ENCODE measurements around the gene WARS2. TPM values are rescaled to one million over a fixed set of nuclear protein-coding genes. Genes with fewer than 3 reads are reported as not detected.

The WARS2 gene
- total and polyA plus RNA-seq, 2 of the 8 experiments (the other 6 are each of a cell fraction or from before 2014, with no cell fraction given) = 4.3 to 12.9 TPM

DNA sequence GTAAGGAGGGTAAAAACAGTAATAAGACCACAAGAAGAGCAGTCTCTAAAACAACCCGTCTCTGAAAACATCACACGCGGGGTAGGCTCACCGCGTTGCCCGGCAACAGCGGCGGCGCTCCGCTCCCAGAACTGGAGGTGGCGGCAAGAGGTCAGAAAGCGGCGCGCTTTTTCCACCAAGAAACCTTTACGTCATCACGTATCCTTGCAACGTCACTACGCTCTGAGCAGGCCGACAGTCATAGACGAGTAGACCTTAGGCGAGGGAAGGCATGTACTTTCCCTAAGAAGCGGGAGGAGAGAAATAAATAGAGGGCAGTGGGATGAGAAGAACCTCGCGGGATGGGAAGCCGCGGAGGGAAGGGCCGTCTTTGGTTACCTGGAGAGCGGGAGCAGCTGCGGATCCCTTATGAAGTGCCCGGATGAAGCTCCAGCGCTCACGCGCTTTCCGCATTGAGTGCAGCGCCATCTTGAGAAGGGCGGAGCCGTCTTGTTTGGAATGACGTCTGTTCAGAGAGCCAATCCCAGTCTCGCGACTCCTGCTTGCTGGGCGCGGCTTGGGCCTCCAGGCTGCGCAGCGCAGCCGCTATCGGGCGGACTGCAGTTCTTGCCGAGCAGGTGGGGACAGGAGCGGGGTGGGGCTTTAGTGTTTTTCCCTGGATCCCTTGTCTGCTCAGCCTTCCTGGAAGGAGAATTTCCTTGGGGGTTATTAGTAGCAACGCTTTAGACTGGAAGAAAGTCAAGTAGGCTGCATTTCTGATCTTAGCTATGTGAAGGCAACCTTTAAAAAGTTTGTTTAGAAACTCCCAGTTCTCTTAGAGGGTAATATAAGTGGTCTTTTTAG lies at the start of gene WARS2 (continued):
- TF ChIP-seq, protein P1, sequence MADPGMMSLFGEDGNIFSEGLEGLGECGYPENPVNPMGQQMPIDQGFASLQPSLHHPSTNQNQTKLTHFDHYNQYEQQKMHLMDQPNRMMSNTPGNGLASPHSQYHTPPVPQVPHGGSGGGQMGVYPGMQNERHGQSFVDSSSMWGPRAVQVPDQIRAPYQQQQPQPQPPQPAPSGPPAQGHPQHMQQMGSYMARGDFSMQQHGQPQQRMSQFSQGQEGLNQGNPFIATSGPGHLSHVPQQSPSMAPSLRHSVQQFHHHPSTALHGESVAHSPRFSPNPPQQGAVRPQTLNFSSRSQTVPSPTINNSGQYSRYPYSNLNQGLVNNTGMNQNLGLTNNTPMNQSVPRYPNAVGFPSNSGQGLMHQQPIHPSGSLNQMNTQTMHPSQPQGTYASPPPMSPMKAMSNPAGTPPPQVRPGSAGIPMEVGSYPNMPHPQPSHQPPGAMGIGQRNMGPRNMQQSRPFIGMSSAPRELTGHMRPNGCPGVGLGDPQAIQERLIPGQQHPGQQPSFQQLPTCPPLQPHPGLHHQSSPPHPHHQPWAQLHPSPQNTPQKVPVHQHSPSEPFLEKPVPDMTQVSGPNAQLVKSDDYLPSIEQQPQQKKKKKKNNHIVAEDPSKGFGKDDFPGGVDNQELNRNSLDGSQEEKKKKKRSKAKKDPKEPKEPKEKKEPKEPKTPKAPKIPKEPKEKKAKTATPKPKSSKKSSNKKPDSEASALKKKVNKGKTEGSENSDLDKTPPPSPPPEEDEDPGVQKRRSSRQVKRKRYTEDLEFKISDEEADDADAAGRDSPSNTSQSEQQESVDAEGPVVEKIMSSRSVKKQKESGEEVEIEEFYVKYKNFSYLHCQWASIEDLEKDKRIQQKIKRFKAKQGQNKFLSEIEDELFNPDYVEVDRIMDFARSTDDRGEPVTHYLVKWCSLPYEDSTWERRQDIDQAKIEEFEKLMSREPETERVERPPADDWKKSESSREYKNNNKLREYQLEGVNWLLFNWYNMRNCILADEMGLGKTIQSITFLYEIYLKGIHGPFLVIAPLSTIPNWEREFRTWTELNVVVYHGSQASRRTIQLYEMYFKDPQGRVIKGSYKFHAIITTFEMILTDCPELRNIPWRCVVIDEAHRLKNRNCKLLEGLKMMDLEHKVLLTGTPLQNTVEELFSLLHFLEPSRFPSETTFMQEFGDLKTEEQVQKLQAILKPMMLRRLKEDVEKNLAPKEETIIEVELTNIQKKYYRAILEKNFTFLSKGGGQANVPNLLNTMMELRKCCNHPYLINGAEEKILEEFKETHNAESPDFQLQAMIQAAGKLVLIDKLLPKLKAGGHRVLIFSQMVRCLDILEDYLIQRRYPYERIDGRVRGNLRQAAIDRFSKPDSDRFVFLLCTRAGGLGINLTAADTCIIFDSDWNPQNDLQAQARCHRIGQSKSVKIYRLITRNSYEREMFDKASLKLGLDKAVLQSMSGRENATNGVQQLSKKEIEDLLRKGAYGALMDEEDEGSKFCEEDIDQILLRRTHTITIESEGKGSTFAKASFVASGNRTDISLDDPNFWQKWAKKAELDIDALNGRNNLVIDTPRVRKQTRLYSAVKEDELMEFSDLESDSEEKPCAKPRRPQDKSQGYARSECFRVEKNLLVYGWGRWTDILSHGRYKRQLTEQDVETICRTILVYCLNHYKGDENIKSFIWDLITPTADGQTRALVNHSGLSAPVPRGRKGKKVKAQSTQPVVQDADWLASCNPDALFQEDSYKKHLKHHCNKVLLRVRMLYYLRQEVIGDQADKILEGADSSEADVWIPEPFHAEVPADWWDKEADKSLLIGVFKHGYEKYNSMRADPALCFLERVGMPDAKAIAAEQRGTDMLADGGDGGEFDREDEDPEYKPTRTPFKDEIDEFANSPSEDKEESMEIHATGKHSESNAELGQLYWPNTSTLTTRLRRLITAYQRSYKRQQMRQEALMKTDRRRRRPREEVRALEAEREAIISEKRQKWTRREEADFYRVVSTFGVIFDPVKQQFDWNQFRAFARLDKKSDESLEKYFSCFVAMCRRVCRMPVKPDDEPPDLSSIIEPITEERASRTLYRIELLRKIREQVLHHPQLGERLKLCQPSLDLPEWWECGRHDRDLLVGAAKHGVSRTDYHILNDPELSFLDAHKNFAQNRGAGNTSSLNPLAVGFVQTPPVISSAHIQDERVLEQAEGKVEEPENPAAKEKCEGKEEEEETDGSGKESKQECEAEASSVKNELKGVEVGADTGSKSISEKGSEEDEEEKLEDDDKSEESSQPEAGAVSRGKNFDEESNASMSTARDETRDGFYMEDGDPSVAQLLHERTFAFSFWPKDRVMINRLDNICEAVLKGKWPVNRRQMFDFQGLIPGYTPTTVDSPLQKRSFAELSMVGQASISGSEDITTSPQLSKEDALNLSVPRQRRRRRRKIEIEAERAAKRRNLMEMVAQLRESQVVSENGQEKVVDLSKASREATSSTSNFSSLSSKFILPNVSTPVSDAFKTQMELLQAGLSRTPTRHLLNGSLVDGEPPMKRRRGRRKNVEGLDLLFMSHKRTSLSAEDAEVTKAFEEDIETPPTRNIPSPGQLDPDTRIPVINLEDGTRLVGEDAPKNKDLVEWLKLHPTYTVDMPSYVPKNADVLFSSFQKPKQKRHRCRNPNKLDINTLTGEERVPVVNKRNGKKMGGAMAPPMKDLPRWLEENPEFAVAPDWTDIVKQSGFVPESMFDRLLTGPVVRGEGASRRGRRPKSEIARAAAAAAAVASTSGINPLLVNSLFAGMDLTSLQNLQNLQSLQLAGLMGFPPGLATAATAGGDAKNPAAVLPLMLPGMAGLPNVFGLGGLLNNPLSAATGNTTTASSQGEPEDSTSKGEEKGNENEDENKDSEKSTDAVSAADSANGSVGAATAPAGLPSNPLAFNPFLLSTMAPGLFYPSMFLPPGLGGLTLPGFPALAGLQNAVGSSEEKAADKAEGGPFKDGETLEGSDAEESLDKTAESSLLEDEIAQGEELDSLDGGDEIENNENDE (IDR thresholded peaks at IDR 0.05; ENCODE audit: insufficient replicate concordance, low read length) = no peak
- TF ChIP-seq SP1 (IDR thresholded peaks at IDR 0.05; ENCODE audit: low read depth, low read length) (no peak), SP2 (IDR thresholded peaks at IDR 0.05; ENCODE audit: low read length) (no peak), TAF1 (IDR thresholded peaks at IDR 0.05; ENCODE audit: low read depth, low read length) (peak; percentile 99), CHD2 (IDR thresholded peaks at IDR 0.05; ENCODE audit: low read length) (peak; percentile 85), HDAC2 (IDR thresholded peaks at IDR 0.05; ENCODE audit: borderline replicate concordance in 1 of 2, low read depth in 2 of 2, low read length in 2 of 2) (peak in 1 of 2 experiments; percentile 77; a peak in 1 of 4 replicates), JUN (IDR thresholded peaks at IDR 0.05; ENCODE audit: low read depth, low read length) (no peak), MAFK (IDR thresholded peaks at IDR 0.05; ENCODE audit: low read depth, low read length) (no peak), HDAC6 (IDR thresholded peaks at IDR 0.05; ENCODE audit: low read depth, low read length) (no peak)
- TF ChIP-seq, protein P2, sequence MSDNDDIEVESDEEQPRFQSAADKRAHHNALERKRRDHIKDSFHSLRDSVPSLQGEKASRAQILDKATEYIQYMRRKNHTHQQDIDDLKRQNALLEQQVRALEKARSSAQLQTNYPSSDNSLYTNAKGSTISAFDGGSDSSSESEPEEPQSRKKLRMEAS (IDR thresholded peaks at IDR 0.05) = peak; percentile 58

All from H1 (cell line).